Measurements from ENCODE around the gene ENOX1. TPM values are rescaled to one million over a fixed set of nuclear protein-coding genes. Genes with fewer than 3 reads are reported as not detected.

The ENOX1 gene
- total and polyA plus RNA-seq, 2 of the 13 experiments (the other 11 are each of a cell fraction or from before 2014, with no cell fraction given), result not detected

DNA sequence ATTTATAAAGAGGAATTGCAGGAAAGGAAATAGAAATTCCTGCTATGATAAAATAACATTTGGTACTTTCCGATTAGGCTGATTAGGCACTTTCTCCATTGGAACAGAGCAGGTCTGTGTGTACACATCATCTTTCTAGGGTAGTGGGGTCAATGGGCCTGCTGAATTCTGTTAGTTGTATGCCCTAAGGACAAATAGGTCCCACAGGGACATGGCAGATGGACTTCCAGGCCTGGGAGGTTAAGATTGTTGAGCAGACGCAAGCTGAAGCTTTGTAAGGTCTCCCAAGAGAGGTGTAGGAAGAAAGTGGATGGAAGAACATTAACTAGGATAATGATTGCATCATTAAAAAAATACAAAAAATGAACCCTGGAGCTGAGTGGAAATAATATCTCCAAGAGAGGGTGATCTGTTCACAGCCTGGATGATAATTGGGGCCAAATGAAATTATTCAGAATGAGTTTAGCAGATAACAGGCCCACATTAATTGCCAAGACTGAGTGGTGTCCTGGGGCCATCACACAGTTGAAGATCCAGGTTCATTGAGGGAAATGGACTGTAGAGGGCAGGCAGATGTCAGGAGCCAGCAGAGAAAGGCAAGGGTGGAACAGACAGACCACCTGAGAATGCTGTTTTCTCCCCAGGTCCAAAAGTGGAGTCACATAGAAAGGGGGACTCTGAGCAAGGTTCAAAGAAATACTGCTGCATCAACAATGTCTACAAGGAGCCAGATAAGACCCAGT is 548.3 kb downstream of the ENOX1 start:
- DNase-seq (ENCODE audit: low spot score) (no peak), FAIRE-seq (no peak), ATAC-seq (no peak)
- Histone ChIP-seq H4K20me1 (ENCODE audit: insufficient read depth, low read length) (no peaks in the 10 kb centered on the region), H3K9me3 (ENCODE audit: low read length) (no peaks in the 10 kb centered on the region), H3K4me3 (replicated peaks in 1 of 3; ENCODE audit: insufficient read depth in 1 of 3, low read depth in 2 of 3, low read length in 3 of 3) (no peak overlapping the region), H2AFZ (ENCODE audit: low read length) (no peak overlapping the region), H3K9ac (ENCODE audit: insufficient read depth, low read depth, low read length) (no peak overlapping the region), H3K4me2 (ENCODE audit: low read depth, low read length) (no peak overlapping the region), H3K27me3 (ENCODE audit: control insufficient read depth in 1 of 2, insufficient read depth in 2 of 2, low read length in 2 of 2) (no peaks in the 10 kb centered on the region), H3K36me3 (replicated peaks in 1 of 2; ENCODE audit: control insufficient read depth in 1 of 2, insufficient read depth in 2 of 2, low read length in 2 of 2) (no peaks in the 10 kb centered on the region), H3K79me2 (ENCODE audit: insufficient read depth, low read length) (no peaks in the 10 kb centered on the region), H3K4me1 (ENCODE audit: insufficient read depth, low read length) (no peaks in the 10 kb centered on the region), H3K27ac (ENCODE audit: extremely low read length, insufficient read depth, low read length) (no peak overlapping the region)
- in situ Hi-C loops (cut with HindIII; ENCODE audit: extremely low pct_ligation_motif_present, low pct_unique_long_range_greater_than_20kb) (no loop called here), intact Hi-C loops (cut with micrococcal nuclease; ENCODE audit: unreplicated experiment) (no loop called here)
- ChIA-PET CTCF (ENCODE audit: low intra/inter-chr PET ratio, low total read pairs) (no interaction called here), POLR2A (no interaction called here)
- WGBS (ENCODE audit: low lambda C conversion rate), result 84% methylated on average over 2 of the region's 2 CpGs
- TF ChIP-seq ZBTB21 (CRISPR knock-in tag; IDR thresholded peaks at IDR 0.05), result no peak
- no peak for TF ChIP-seq KDM3A (CRISPR knock-in tag; IDR thresholded peaks at IDR 0.05; ENCODE audit: low read depth)
- no TSS peak for BruUV-seq (replicated peaks)

DNA sequence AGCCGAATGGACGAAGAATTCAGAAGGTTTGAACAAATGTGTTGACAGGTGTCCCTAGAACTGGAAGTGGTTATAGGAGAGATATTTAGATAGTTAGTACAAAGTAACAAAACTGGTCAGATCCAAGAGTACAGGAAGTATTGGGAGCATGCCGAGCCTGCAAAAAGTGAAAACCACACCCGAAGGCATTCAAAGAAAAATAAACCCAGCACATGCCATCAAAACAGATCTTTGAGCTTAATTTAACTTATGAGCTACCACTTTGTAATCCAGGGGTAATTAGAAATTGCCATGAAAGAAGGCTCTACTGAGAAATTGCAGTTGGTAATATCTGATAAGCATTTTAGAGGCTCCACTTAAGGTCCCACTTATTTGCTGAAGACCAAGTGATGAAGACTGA is 549.2 kb downstream of the ENOX1 start:
- no peak overlapping the region for H2AFZ ChIP-seq (ENCODE audit: low read length)
- TF ChIP-seq, protein P1, sequence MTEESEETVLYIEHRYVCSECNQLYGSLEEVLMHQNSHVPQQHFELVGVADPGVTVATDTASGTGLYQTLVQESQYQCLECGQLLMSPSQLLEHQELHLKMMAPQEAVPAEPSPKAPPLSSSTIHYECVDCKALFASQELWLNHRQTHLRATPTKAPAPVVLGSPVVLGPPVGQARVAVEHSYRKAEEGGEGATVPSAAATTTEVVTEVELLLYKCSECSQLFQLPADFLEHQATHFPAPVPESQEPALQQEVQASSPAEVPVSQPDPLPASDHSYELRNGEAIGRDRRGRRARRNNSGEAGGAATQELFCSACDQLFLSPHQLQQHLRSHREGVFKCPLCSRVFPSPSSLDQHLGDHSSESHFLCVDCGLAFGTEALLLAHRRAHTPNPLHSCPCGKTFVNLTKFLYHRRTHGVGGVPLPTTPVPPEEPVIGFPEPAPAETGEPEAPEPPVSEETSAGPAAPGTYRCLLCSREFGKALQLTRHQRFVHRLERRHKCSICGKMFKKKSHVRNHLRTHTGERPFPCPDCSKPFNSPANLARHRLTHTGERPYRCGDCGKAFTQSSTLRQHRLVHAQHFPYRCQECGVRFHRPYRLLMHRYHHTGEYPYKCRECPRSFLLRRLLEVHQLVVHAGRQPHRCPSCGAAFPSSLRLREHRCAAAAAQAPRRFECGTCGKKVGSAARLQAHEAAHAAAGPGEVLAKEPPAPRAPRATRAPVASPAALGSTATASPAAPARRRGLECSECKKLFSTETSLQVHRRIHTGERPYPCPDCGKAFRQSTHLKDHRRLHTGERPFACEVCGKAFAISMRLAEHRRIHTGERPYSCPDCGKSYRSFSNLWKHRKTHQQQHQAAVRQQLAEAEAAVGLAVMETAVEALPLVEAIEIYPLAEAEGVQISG (CRISPR knock-in tag; IDR thresholded peaks at IDR 0.05), result no peak
- TF ChIP-seq CBX2 (IDR thresholded peaks at IDR 0.05; ENCODE audit: low read depth, low read length), result no peak
- TF ChIP-seq CBX2 (CRISPR knock-in tag; IDR thresholded peaks at IDR 0.05; ENCODE audit: low read depth), result no peak
- no peak for TF ChIP-seq ZBTB21 (CRISPR knock-in tag; IDR thresholded peaks at IDR 0.05)
- no peak for TF ChIP-seq KDM1A (CRISPR knock-in tag; IDR thresholded peaks at IDR 0.05)
- TF ChIP-seq, protein P2, sequence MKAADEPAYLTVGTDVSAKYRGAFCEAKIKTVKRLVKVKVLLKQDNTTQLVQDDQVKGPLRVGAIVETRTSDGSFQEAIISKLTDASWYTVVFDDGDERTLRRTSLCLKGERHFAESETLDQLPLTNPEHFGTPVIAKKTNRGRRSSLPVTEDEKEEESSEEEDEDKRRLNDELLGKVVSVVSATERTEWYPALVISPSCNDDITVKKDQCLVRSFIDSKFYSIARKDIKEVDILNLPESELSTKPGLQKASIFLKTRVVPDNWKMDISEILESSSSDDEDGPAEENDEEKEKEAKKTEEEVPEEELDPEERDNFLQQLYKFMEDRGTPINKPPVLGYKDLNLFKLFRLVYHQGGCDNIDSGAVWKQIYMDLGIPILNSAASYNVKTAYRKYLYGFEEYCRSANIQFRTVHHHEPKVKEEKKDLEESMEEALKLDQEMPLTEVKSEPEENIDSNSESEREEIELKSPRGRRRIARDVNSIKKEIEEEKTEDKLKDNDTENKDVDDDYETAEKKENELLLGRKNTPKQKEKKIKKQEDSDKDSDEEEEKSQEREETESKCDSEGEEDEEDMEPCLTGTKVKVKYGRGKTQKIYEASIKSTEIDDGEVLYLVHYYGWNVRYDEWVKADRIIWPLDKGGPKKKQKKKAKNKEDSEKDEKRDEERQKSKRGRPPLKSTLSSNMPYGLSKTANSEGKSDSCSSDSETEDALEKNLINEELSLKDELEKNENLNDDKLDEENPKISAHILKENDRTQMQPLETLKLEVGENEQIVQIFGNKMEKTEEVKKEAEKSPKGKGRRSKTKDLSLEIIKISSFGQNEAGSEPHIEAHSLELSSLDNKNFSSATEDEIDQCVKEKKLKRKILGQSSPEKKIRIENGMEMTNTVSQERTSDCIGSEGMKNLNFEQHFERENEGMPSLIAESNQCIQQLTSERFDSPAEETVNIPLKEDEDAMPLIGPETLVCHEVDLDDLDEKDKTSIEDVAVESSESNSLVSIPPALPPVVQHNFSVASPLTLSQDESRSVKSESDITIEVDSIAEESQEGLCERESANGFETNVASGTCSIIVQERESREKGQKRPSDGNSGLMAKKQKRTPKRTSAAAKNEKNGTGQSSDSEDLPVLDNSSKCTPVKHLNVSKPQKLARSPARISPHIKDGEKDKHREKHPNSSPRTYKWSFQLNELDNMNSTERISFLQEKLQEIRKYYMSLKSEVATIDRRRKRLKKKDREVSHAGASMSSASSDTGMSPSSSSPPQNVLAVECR (CRISPR knock-in tag; IDR thresholded peaks at IDR 0.05; ENCODE audit: borderline replicate concordance), result no peak
- no peak for FAIRE-seq
- no peak overlapping the region for H3K4me2 ChIP-seq (ENCODE audit: low read depth, low read length)
- H3K4me1 ChIP-seq (ENCODE audit: insufficient read depth, low read length), result no peaks in the 10 kb centered on the region
- H3K36me3 ChIP-seq (replicated peaks in 1 of 2; ENCODE audit: control insufficient read depth in 1 of 2, insufficient read depth in 2 of 2, low read length in 2 of 2), result no peaks in the 10 kb centered on the region
- intact Hi-C loops (cut with micrococcal nuclease; ENCODE audit: unreplicated experiment) (no loop called here), in situ Hi-C loops (cut with HindIII; ENCODE audit: extremely low pct_ligation_motif_present, low pct_unique_long_range_greater_than_20kb) (no loop called here)
- no TSS peak for BruUV-seq (replicated peaks)
- ChIA-PET CTCF (ENCODE audit: low intra/inter-chr PET ratio, low total read pairs) (no interaction called here), POLR2A (no interaction called here)
- no peak for ATAC-seq
- no peaks in the 10 kb centered on the region for H3K79me2 ChIP-seq (ENCODE audit: insufficient read depth, low read length)
- WGBS (ENCODE audit: low lambda C conversion rate), result 14% methylated on average over 4 of the region's 4 CpGs
- no peaks in the 10 kb centered on the region for H4K20me1 ChIP-seq (ENCODE audit: insufficient read depth, low read length)
- no peaks in the 10 kb centered on the region for H3K9me3 ChIP-seq (ENCODE audit: low read length)
- no peak overlapping the region for H3K27ac ChIP-seq (ENCODE audit: extremely low read length, insufficient read depth, low read length)
- H3K4me3 ChIP-seq (replicated peaks in 1 of 3; ENCODE audit: insufficient read depth in 1 of 3, low read depth in 2 of 3, low read length in 3 of 3), result no peak overlapping the region
- no peak for DNase-seq (ENCODE audit: low spot score)
- H3K9ac ChIP-seq (ENCODE audit: insufficient read depth, low read depth, low read length), result no peak overlapping the region
- no peaks in the 10 kb centered on the region for H3K27me3 ChIP-seq (ENCODE audit: control insufficient read depth in 1 of 2, insufficient read depth in 2 of 2, low read length in 2 of 2)

Data from HepG2 (cell line).